ENCODE data around the gene USP32. TPM values are rescaled to one million over a fixed set of nuclear protein-coding genes. Genes with fewer than 3 reads are reported as not detected.
"Not testable (repeated sequence)": the region's sequence is repeated elsewhere in the genome, so short reads cannot be mapped to it uniquely, and the experiment has no call there.

Gene USP32
- total RNA-seq, 2 experiments from 2014 or later = 26.5 TPM

- Mint-ChIP-seq H3K27me3 (no peaks in the 10 kb centered on the region), H3K4me3 (no peak overlapping the region), H3K4me1 (ENCODE audit: low read depth) (peaks cover 28% of the 10 kb centered on the region), H3K27ac (no peak overlapping the region), H3K9me3 (no peaks in the 10 kb centered on the region), H3K36me3 (ENCODE audit: low read depth) (peaks cover 7% of the 10 kb centered on the region)
- ChIA-PET CTCF (no interaction called here), POLR2A (no interaction called here)
- no peak for ATAC-seq
- DNase-seq = no peak
- intact Hi-C loops (cut with micrococcal nuclease) = no loop called here
- TF ChIP-seq, protein P1, sequence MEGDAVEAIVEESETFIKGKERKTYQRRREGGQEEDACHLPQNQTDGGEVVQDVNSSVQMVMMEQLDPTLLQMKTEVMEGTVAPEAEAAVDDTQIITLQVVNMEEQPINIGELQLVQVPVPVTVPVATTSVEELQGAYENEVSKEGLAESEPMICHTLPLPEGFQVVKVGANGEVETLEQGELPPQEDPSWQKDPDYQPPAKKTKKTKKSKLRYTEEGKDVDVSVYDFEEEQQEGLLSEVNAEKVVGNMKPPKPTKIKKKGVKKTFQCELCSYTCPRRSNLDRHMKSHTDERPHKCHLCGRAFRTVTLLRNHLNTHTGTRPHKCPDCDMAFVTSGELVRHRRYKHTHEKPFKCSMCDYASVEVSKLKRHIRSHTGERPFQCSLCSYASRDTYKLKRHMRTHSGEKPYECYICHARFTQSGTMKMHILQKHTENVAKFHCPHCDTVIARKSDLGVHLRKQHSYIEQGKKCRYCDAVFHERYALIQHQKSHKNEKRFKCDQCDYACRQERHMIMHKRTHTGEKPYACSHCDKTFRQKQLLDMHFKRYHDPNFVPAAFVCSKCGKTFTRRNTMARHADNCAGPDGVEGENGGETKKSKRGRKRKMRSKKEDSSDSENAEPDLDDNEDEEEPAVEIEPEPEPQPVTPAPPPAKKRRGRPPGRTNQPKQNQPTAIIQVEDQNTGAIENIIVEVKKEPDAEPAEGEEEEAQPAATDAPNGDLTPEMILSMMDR (IDR thresholded peaks at IDR 0.05) = no peak
These were observed 39.9 kb downstream of the USP32 start for GRCh38 chr17:60352071-60352470.

DNA sequence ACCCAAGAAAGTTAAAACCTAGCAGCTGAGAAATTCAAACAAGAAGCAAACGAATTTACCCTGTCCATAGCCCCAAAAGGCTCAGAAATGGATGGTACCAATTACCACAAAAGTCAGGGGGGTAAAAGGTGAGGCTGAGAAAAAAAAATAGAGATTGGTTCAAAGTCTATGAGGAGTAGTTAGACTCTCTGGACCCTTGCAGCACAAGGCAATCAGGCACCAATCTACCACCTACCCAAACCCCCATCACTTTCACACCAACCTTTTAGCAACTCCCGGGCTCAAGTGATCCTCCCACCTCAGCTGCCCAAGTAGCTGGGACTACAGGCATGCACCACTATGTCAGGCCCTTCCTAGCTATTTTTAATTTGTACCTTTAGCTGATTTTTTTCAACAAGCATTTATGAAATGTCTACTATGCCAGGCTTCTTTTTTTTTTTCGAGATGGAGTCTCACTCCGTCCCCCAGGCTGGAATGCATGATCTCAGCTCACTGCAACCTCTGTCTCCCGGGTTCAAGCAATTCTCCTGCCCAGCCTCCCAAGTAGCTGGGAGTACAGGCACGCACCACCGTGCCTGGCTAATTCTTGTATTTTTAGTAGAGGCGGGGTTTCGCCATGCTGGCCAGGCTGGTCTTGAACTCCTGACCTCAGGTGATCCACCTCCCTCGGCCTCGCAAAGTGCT is 40.8 kb downstream of the USP32 start:
- no peak overlapping the region for H3K27ac Mint-ChIP-seq
- intact Hi-C loops (cut with micrococcal nuclease) = no loop called here
- no peak overlapping the region for H3K4me3 Mint-ChIP-seq
- no peak for DNase-seq
- ChIA-PET CTCF (interaction anchor here (1.2 kb wide), 1 partner anchor 11 kb away, joined by 3 read pairs; no protein-coding TSS in a partner anchor), POLR2A (no interaction called here)
- H3K36me3 Mint-ChIP-seq (ENCODE audit: low read depth) = no peaks in the 10 kb centered on the region
- peaks cover 22% of the 10 kb centered on the region for H3K4me1 Mint-ChIP-seq (ENCODE audit: low read depth)
- TF ChIP-seq, protein P1 (IDR thresholded peaks at IDR 0.05) = no peak
- H3K9me3 Mint-ChIP-seq = no peaks in the 10 kb centered on the region
- ATAC-seq = no peak
- no peaks in the 10 kb centered on the region for H3K27me3 Mint-ChIP-seq

GRCh38 chr17:60348616-60349015 is 43.3 kb downstream of the USP32 start:
- Mint-ChIP-seq H3K4me3 (no peak overlapping the region), H3K27me3 (no peaks in the 10 kb centered on the region), H3K36me3 (ENCODE audit: low read depth) (no peaks in the 10 kb centered on the region), H3K27ac (no peak overlapping the region), H3K4me1 (ENCODE audit: low read depth) (peaks cover 2% of the 10 kb centered on the region), H3K9me3 (no peaks in the 10 kb centered on the region)
- intact Hi-C loops (cut with micrococcal nuclease) = no loop called here
- DNase-seq (no peak), ATAC-seq (no peak)
- ChIA-PET CTCF (no interaction called here), POLR2A (no interaction called here)
- TF ChIP-seq, protein P1 (IDR thresholded peaks at IDR 0.05) = no peak

DNA sequence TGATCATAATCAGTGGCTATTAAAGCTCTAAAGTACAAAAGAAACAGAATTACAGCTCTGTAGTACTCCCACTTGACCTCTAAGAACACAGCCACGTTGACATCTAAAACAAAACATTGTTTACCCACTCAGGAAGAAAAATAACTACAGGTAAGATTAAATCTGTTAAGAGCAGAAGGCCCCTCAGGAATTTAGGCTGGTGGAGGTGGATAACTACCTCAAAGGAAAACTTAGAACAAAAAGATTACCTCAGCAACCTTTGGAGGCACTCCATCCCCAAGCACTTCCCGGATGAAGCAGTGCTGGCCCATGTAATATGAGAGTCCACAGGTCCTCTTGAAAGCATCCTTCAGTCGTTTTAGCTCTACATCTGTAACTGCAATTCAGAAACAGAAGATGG is 46.7 kb downstream of the USP32 start:
- CTCF ChIA-PET = no interaction called here
- Mint-ChIP-seq H3K27me3 (no peaks in the 10 kb centered on the region), H3K4me1 (ENCODE audit: low read depth) (peaks cover 2% of the 10 kb centered on the region), H3K4me3 (no peak overlapping the region), H3K36me3 (ENCODE audit: low read depth) (peaks cover 31% of the 10 kb centered on the region), H3K9me3 (no peaks in the 10 kb centered on the region), H3K27ac (no peak overlapping the region)
- TF ChIP-seq, protein P1 (IDR thresholded peaks at IDR 0.05) = no peak
- POLR2A ChIA-PET = interaction anchor here (0.5 kb wide), 1 partner anchor 169 kb away, joined by 3 read pairs; no protein-coding TSS in a partner anchor
- intact Hi-C loops (cut with micrococcal nuclease) = no loop called here
- DNase-seq = no peak
- no peak for ATAC-seq

DNA sequence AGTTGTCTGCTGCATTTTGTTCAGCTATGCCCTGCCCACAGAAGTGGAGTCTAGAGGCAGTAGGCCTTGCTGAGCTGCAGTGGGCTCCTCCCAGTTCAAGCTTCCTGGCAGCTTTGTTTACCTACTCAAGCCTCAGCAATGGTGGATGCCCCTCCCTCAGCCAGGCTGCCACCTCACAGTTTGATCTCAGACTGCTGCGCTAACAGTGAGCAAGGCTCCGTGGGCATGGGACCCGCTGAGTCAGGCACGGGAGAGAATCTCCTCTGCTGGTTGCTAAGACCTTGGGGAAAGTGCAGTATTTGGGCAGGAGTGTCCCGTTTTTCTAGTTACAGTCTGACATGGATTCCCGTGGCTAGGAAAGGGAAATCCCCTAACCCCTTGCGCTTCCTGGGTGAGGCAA is 49.4 kb downstream of the USP32 start:
- intact Hi-C loops (cut with micrococcal nuclease); H3K4me3 Mint-ChIP-seq; H3K9me3 Mint-ChIP-seq; CTCF ChIA-PET; H3K27ac Mint-ChIP-seq; H3K4me1 Mint-ChIP-seq (ENCODE audit: low read depth); ATAC-seq; H3K27me3 Mint-ChIP-seq: not testable (repeated sequence)
- peak; percentile 6 for DNase-seq
- POLR2A ChIA-PET = interaction anchor here (1.5 kb wide), 1 partner anchor 21 kb away, joined by 3 read pairs; no protein-coding TSS in a partner anchor
- H3K36me3 Mint-ChIP-seq (ENCODE audit: low read depth) = peaks cover 35% of the 10 kb centered on the region

Data from activated CD8-positive, alpha-beta T cell treated with anti-CD3 and anti-CD28 coated beads for 36 hours (primary cell).